GM18907 (cell line): ENCODE measurements around the gene PROX1.
A peak's percentile ranks its signal among the peaks of the same experiment; 100 is the strongest.

Experiments used
- ATAC-seq: cut with Tn5 transposase; IDR thresholded peaks from one replicate; pipeline ENCODE4 v1.9.1; 2021; ENCODE audit warnings: mild to moderate bottlenecking, moderate library complexity; ENCODE audit not compliant: unreplicated experiment

Gene PROX1, protein sequence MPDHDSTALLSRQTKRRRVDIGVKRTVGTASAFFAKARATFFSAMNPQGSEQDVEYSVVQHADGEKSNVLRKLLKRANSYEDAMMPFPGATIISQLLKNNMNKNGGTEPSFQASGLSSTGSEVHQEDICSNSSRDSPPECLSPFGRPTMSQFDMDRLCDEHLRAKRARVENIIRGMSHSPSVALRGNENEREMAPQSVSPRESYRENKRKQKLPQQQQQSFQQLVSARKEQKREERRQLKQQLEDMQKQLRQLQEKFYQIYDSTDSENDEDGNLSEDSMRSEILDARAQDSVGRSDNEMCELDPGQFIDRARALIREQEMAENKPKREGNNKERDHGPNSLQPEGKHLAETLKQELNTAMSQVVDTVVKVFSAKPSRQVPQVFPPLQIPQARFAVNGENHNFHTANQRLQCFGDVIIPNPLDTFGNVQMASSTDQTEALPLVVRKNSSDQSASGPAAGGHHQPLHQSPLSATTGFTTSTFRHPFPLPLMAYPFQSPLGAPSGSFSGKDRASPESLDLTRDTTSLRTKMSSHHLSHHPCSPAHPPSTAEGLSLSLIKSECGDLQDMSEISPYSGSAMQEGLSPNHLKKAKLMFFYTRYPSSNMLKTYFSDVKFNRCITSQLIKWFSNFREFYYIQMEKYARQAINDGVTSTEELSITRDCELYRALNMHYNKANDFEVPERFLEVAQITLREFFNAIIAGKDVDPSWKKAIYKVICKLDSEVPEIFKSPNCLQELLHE

DNA sequence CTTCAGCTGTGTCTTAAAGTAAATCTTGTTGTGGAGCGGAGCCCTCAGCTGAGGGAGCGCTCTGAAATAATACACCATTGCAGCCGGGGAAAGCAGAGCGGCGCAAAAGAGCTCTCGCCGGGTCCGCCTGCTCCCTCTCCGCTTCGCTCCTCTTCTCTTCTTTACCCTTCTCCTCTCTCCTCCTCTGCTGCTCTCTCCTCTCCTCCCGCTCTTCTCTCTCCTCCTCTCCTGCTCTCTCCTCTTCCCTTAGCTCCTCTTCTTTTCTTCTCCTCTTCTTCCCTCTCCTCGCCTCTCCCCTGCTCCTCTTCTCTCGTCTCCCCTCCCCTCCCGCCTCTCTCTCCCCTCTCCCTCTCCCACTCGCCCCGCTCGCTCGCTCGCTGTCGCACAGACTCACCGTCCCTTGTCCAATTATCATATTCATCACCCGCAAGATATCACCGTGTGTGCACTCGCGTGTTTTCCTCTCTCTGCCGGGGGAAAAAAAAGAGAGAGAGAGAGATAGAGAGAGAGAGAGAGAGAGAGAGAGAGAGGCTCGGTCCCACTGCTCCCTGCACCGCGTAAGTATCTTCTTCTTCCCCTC is at the start of gene PROX1:
Gene PROX1, plus strand, starts transcription at position 47 of the 580 bp plus-strand sequence. CDS start 8,563 bp downstream, outside the sequence.
- ATAC-seq, result peak; percentile 9

DNA sequence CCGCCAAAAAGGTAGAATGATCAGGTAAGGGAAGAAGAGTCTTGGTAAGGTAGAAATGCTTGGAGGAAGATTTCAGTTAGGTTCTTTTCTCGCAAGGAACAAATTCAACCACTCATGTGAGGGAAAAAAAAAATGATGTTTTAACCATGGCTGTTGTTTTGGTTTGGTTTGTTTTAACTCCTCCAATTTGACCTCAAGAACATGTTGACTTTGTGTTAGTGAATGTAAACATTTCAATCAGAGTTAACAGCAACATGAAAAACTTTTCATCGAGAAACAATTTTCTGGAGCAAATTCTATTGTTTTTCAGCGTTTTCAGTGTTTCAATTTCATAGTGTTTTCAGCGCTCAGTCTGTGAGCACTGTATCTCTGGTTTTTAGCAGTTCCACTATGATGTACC is 49.0 kb upstream of the PROX1 start:
- ATAC-seq, result no peak

DNA sequence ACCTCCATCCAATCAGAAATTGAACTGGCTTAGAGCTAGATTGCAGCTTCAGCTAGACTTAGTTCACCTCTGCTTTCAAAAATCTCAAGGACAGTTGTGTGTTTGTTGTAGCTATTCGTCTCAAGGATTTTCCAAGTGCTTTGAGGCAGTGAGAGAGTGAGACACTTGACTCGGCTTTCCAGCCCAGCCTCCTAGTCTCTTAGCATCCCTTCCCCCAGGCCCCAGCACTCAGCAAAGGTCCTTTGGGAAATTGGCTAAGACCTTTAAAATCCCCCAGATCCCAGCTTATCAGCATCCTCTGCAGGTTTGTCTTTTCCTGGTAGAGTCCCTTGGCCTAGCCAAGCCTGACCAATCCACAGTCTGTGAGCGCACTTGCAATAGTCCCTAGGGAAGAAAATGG is 47.9 kb upstream of the PROX1 start:
- no peak for ATAC-seq

DNA sequence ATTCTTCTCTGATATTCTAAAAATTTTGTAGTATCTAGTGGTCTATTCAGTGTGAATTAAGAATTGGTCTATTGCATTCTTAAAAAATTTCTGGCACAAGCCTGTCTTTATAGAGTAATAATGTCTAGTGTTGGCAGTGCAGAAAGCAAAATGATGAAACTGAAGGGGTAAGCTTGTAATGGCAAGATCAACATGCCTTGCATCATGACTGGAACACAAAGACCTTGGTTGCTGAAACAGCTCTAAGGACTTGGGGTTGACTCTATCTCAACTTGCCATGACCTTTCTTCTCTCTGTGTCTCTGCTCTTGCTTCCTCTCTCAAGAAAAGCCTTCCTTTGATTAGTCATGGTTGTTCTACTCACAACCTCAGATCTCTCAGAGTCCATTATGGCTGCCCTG is 46.8 kb upstream of the PROX1 start:
- ATAC-seq, result no peak

DNA sequence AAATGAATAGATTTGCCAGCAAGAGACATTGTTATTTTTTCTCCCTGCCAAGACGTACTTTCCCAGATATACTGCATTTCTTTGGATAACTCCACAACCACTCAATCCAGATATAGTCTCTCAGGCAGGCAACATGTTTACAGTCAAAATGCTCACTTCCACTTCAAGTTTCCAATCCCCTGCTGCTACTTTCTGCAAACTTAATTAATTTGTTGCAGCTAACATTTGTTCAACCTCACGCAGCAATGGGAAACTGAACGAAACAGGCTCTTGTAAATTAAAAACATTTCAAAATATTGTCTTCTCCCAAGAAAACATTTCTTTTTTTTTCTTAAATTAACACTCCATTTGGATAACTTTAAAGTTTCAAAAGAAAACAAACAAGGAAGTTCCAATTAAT is 45.7 kb upstream of the PROX1 start:
- no peak for ATAC-seq

DNA sequence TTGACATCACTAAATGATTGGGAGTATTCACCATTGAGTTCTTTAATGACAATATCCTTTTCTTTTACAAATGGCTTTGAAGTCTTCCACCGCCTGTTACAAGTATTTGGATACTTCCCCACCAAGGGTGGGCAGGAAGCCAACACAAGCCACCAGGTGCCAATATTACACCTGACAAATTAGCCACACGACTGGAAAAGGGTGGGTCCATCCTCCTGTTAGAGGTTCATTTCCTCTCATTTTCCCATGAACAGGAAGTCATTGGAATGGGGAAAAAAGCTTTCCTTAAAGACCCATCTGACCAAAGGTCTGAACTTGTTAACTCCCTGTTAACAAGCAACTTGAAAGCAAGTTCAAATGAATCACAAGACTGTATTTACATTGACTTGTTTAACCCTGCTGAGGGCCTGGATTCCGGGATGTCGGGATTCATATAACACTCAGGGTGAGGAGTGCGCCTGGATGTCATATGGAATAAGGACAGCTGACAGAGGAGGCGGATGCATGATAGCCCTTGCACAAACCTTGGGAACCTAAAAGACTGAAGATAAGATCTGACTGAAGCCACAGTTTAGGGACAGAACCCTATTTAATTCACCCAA is 40.5 kb upstream of the PROX1 start:
- no peak for ATAC-seq

DNA sequence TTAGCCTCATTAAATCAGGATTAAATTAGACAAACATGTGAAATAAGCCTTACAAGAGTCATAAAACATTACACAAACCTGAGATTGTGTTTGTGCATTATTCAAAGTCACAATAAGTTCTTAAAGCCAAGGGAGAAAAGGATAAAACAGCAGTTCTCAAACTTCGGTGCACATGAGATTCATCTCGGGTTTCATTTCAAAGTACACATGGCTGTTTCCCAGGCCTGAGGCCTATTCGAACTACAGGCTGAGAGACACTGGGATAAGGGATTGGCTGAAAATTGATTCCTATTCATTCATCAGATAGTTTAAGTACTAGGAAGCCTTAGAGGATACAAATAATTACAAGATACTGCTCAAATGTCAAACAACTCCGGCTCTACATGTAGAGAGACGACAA is 35.9 kb upstream of the PROX1 start:
- no peak for ATAC-seq

DNA sequence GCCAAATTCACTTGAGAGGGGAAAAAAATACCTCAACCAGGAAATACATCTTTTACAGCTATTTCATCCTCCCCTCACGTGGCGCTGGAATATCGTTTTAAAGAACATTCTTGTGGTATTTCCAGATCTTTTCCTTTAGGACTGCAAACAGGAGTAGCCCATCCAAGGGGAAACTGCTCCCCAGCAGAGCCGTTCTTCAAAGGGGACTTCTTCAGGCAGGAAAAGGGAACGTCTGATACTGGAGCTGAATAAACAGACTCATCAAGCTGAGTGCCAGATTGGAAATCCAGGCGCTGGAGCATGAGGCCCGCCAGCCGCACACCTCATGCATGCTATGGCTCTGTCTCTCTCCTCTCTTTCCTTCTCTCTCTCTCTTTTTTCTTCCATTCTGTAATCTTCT is 34.0 kb upstream of the PROX1 start:
- ATAC-seq, result no peak

DNA sequence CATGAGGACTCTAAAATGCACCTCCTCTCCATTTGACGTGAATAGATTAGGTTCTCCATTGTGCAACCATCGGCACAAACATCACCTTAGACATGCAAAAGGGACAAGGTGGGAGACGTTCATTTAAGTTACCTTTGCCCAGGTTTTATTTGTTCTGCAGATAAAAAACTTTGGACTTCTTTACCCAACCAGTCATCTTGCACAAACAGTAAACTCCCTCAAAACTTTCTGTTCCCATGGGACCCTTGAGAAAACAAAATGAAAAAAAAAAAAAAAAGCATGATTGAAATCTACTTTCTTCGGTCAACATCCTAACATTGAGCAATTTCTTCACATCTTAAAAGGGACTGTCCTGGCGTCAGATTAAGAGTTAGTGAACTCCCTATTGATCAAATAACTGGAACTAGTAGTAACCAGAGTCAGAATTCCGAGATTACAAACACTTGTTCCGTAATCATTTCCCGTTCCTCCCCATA is 31.4 kb upstream of the PROX1 start:
- no peak for ATAC-seq

DNA sequence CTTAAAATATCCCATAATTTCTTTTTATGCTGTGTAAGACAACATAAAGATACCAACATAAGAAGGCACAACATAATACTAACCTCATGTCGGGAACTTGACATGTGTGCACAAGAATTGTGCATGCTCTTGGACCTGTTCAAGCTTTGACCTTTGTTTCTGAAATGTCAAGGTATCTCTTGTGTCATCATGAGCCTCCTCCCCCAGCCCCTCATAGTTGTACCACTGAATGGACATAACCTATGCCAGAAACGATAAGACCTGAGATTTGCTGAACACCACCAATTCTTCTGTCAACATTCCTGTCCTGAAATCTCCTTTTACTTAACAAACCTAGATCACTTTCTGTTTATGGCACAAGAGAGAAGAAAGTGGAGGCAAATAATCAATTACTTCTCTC is 29.4 kb upstream of the PROX1 start:
- ATAC-seq, result no peak

DNA sequence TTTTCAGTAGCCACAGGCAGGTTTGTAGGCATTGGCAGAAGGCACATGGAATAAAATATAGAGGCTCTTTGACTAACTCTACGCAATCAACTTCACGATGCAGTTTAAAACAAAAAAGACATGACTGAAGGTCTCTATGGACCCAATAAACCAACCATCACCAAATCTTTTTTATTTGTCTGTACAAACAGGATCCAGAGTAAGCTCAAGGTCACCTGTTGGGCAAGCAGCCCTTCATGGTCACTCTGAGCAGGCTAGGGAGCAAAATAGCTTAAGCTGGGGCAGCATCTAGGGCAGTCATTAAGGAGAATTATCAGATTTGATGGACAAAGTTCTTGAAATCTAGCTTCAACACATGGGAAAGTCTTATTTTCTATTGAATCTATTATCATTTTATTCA is 26.8 kb upstream of the PROX1 start:
- ATAC-seq, result no peak

DNA sequence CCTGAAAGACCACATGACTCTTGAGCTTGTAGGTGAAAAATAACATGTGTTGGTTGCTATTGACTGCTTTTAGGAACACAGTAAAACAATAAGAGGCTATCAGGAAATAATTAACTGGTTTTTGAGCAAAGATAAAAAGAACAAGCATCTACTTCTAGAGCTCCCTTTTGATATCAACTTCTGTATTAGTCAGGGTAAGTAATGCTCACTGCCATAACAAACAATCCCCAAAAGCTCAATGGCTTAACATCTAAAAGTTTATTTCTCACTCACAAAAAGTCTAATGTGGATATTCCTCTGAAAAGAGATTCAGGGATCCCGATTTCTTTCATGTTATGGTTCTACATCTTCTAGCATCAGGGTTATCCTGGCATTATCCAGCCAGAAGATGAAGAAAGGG is 25.3 kb upstream of the PROX1 start:
- ATAC-seq, result no peak

DNA sequence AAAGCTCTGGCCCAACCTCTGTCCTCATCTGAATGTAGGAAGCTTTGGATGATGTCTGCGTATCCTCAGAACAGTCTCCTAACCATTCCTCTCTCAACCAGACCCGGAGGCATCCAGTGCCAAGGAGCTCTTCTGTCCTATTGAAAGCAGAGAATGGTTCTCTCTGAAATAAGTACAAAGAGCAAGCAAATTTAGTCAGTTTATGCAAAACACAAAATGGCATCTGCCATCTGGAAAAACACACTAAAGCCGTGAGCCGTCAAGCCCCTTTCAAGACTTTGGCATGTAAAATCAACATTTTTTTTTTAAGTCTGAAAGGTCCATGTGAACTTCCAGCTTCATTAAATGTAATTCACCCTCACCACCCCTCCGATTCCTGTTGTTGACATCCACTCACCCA is 21.7 kb upstream of the PROX1 start:
- no peak for ATAC-seq

DNA sequence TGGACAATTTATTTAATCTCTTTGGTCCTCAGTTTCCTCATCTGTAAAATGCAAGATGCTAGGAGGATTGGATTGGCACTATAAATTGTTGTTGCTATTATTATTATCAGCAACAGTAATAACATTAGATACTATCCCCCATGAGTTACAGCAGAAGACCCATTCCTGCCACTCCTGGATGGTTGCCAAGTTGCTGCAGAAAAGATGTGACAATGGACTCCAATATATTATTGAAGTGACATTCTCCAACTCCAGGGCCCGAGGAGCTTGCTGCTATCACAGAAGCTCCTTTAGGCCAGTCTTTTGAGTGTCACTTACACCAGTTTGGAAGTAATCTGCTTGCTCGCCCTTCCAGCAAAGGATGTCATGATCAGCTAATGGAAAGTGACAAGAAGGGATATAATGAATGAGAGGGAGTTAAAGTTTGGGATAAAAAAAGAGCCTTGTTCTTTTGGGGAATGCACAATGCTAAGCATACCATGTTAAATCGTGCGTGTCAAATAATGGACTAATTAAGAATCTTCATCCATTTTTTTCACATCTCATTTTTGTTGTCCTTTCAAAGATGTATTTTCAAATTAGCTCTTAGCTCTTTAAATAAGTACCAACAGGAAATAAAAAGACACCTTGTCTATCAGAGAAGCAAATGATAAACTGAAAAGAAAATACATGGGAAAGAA is 19.5 kb upstream of the PROX1 start:
- no peak for ATAC-seq

DNA sequence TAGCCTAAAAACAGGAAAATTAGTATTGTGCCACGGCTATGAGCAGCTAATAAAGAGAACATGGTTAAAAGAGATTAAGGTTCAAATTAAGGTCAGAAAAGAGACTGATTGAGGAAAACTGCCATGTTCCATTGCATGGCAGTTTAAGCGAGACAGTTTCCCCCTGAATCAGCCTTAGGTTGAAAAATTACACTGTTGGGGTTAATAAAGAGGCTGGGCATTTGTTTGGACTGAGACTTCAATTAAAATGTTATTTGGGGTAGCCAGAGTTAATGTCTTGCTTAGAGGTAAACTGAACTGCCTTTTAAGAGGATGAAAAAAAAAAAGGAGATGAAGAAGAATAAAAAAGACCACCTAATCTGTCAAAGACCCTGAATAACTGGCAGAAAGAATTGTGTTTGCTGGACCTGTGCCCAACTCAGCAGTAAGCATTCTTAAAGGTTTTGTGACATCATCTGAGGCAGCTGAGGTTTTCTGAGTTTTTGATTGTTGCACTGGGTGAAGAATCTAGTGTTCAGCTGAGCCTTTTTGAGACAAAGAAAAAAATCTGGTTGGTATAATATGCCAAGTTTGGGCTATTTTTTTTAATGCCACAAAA is 17.7 kb upstream of the PROX1 start:
- ATAC-seq, result no peak

DNA sequence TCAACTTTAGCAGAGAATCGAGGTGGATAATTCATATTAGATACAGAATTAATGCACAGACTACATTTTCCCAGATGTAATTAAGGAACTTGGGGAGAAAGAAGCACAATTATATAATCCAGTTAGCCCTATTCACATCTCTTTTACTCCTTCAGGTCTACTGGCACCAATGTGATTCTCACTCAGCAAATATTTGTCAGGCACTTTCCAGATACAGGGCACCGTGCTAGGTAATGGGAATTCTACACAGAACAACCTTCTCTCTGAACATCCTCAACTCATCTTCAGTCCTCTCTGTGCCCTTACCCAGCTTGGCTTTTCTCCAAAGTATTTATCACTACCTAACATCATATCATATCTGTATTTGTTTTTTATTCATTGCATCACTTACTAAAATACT is 15.6 kb upstream of the PROX1 start:
- ATAC-seq, result no peak

DNA sequence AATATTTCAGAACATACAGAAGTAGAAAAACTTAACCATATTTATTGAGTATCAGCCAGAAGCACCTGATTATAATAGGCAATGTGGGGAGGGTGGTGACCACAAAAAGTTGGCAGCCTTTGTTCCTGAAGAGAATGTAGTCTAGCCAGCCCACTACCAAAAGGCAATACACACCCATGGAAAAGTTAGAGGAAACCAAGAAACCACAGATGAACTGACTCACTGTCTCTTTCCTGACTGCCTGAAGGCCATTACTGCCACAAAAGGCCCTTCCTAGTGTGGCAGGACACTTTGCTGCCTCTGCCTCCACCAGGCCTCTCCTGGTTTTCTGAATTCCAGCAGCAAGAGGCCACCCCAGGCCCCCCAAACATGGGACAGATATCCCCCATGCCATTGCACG is 14.6 kb upstream of the PROX1 start:
- ATAC-seq, result no peak

DNA sequence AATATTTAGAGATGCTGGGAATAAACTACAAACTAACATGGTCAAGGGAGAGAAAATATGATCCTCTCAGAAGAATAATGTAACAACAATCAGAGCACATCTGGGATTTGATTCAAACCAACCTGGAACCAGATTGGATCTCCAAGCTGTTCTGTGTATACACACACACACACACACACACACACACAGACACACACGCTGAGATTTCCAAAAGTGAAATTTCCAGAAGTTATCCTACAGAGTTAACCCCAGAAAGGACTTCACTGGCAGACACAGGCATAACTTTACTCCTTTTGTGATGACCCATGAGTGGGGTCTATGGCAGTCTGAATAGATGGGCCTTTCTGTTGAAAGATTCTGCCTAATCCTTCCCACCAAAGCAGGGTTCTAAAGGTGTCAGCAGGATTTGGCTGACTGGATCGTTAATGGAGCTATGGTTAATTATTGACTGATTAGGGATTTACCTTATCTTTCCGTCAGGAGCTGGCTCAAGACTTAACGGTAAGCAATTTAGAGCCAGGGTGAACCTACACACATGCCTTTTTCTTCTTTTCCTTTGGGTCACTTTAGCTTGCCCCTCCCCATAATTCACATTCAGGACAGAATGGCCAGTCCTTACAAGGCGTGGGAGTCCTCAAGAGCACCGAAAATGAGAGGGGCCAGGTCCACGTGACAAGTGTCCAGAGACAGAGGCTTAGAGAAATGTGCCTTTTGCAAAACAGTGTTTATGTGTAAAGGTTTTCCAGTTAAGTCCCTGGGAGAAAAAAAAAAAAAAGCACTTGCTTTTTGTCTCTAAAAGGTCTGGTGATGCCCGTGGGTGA is 10.9 kb upstream of the PROX1 start:
- ATAC-seq, result no peak

DNA sequence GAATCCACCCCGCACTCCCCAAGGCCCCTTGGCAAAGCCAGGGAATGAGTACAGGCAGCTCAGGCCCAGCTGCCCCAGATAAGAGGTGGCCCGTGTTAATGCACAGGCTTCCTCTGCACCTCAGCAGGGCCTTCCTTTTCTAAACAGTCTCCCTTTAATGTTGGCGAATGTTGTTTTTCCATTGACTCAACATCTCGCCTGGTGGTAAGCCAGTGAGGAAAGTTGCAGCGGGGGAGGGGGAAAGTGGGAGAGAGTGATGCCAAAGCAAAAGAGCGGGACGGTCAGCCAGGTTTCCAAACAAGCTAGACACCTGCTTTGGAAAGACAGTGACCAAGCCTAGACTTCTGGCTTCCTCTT is 10.3 kb upstream of the PROX1 start:
- ATAC-seq, result no peak

DNA sequence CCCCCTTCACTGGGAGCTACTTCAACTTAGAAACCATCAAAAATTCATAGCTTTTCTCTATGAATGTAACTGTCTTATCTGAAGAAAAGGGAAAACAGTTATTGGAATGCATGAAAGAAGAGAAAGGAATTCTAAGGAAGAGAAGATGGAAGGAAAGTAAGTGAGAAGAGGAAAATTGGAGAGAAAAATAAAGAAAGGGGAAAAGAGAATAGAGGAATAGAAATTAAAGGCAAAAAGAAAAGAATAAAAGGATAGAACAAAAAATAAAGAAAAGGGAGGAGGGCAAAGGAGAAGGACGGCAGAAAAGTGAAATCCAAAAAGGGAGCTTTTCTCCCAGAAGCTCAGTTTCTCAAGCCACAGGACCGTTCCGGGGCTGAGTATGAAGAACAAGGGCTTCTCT is 9.9 kb upstream of the PROX1 start:
- ATAC-seq, result no peak
